ENCODE data around the gene C3AR1.
"Not testable (repeated sequence)": the region's sequence is repeated elsewhere in the genome, so short reads cannot be mapped to it uniquely, and the experiment has no call there.

The C3AR1 gene

DNA sequence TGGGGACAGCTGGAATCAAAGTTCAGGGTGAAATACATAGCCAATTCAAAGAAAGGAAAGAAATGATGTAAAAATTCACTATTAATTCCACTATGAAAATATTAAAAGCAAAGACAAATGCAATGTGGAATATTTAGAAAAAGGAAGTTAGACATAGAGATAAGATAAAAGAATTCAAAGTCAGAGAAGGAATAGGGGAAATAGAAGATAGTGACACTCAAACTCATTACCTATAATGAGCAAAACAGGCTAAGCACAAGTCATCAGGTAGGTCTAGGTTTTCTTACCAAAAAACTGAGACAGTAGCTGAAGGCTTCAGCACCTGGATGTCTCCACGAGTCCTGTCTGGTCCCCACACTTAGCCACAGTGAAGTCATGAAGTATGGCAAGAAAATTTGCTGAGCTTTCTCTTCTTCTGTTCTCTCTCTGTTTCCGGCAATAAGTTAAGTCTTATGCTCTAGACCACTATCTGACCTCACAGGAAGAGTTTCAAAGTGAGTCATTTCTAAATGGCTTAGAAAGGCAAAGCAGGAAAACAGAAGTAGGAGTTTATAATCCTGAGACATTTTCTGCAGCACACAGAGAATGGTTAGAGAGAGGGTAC is at the start of gene C3AR1:
Gene C3AR1, minus strand, starts transcription at position 369 of the 604 bp plus-strand sequence. CDS start 6,174 bp downstream, outside the sequence.
- DNase-seq, result peak; percentile 92

DNA sequence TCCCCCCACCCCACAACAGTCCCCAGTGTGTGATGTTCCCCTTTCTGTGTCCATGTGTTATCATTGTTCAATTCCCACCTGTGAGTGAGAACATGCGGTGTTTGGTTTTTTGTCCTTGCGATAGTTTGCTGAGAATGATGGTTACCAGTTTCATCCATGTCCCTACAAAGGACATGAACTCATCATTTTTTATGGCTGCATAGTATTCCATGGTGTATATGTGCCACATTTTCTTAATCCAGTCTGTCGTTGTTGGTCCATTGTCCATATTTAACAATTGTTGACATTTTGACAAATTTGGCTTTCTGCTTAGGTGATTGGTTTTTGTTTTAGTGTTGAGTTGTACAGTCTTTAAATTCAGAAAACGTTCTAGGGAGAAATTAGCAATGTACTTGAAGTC is 47.0 kb upstream of the C3AR1 start:
- not testable (repeated sequence) for DNase-seq

DNA sequence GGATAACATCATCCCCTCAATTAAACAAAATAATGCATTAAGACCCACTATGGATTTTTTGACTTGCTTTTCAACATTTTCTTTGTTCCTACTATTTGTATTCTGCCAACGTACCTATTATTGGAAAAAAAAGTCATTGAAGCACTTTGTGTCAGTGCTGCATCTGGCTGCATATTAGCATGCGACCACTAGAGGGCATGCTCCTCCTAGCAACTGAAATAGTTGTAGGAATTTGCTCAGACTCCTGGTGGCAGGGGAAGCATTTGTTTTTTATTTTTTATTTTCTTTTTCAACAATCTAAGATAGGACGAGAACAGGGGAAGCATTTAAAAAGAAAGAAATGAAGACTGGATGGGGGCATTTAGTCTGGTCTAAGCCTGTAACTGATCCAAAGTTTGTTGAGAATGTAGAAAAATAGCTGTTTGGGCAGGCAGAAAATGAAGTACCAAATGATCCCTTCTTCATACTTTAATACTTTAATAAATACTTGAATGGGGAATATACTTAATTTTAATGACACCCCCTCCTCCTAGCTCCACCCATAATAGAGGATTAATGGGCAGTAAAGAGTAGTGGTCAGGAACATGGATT is 42.7 kb upstream of the C3AR1 start:
- DNase-seq, result peak; percentile 18

- no peak for DNase-seq
Measured at GRCh38 chr12:8099235-8099634, 33.1 kb upstream of the C3AR1 start.

DNA sequence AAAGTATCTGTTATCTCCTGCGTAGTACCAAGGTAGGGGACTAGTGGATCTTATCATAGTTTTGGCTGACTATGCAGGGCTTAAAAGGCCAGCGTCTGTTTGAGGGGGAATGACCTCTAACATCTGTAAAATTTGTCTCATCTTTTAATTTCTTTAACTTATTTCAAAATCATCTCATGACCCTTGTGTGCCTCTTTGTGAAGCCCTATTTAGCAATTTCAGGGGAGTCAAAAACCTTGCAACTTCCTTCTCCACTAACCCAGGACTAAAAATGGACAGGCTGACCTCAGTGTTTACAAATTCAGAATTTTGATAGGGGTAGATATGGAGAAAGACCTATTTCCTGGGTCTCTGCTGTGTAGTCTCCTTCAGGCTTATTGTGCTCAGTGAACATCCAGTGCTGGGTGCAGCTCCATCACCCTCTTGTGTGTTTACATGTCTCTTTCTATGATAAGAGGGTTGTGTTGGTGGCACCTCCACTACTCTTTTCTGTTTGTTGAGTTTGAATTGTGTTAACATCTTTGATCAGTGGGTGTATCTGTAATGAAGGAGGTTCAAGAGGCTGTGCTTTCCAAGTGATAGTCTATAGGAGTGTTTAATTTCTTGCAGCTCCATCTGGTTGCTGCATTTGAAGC is 30.2 kb upstream of the C3AR1 start:
- DNase-seq, result peak; percentile 11

DNA sequence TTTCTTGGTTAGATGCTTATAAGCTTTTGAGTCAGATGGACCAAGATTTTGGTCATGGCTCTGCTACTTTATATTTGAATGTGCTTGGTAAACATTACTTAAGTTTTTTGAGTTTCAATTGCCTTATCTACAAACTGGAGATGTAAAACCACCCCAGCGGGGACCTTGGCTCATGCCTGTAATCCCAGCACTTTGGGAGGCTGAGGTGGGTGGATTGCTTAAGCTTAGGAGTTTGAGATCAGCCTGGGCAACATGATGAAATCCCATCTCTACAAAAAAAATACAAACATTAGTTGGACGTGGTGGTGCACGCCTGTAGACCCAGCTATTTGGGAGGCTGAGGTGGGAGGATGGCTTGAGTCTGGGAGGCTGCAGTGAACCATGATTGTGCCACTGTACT is 27.1 kb upstream of the C3AR1 start:
- no peak for DNase-seq

DNA sequence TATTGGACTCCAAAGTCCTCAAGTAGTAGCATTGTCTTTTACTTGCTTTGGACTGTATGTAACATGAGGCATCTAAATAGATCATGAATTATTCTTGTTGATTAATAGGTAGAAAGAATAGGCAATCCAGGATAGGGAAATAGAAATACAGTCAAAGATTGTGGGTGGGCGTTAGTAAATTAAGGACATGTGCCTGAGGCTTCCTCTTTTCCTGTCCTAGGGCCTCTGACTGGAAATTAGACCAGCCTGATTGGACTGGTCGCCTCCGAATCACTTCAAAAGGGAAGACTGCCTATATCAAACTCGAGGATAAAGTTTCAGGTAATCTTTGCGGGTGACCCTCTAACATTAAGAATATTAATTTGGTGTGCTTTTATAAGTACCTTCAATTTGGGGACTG is 23.6 kb upstream of the C3AR1 start:
- DNase-seq, result no peak

- not testable (repeated sequence) for DNase-seq
Measured at GRCh38 chr12:8089277-8089676, 23.1 kb upstream of the C3AR1 start.

DNA sequence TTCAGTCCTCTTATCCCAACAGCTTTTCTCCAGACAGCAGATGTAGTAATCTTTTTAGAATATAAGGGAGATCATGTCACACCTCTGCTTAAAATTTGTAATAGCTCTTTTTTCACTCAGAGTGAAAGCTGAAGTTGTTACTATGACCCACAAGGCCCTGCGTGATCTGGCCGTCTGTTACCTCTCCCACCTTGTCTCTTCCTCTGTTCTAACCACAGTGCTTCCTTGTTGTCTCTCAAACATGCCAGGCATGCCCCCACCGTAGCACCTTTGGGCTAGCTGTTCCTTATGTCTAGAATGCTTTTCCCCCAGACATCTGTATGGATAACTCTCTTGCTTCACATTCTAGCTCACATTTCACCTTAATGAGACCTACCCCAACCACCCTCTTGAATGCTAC is 22.4 kb upstream of the C3AR1 start:
- no peak for DNase-seq

- no peak for DNase-seq
Measured at GRCh38 chr12:8087666-8088065, 21.5 kb upstream of the C3AR1 start.

DNA sequence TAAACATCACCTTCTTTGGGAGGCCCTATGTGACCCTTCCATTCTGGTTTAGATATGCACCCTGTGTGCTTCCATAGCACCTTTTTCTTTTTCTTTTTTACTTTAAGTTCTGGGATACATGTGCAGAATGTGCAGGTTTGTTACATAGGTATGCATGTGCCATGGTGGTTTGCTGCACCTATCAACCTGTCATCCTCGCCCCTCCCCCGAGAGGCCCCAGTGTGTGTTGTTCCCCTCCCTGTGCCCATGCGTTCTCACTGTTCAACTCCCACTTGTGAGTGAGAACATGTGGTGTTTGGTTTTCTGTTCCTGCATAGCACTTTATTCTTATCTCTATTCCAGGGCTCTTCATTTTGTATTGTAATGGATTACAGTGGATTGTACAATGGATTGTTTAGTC is 18.2 kb upstream of the C3AR1 start:
- DNase-seq, result not testable (repeated sequence)

GRCh38 chr12:8082808-8083100 is 16.6 kb upstream of the C3AR1 start:
- no peak for DNase-seq

- no peak for DNase-seq
Measured at GRCh38 chr12:8081251-8081920, 15.2 kb upstream of the C3AR1 start.

DNA sequence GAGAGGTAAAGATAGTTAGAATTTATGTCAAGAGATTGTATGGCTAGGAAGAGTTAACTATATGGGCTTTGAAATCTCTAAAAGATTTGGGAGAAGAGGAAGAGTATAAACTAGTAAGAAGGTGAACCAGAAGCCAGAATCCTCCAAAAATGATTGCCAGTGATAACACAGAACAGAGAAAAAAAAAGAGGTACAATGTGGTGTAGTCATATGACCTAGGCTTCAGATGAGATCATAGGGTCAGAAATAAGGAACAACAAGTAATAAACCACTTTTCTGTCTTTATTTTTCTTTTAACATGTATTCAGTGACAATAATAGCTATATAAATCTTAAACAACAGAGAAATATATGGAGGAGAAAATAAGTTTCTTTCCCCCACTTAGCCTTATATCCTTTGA is 14.0 kb upstream of the C3AR1 start:
- DNase-seq, result peak; percentile 58

DNA sequence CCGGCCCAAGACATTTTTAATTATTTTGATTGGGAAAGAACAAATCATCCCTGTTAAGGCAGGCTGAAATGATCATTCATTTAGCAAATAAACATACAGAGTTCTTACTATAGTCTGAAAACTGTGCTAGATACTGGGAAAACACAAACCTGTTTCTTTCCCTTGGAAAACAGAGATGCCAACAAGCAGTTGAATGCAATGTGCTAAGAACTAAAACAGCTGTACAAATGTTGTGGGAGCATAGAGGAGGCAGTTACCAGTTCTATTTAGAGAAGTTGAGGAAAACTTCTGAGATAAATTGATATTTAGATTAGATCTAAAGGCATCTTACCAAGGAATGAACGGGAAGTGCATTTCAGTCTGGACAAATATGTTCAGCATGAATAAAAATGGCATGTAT is 12.8 kb upstream of the C3AR1 start:
- no peak for DNase-seq

- peak; percentile 48 for DNase-seq
Measured at GRCh38 chr12:8078398-8078797, 12.2 kb upstream of the C3AR1 start.

- DNase-seq, result no peak
Measured at GRCh38 chr12:8077207-8077606, 11.0 kb upstream of the C3AR1 start.

GRCh38 chr12:8076366-8076765 is 10.2 kb upstream of the C3AR1 start:
- no peak for DNase-seq

DNA sequence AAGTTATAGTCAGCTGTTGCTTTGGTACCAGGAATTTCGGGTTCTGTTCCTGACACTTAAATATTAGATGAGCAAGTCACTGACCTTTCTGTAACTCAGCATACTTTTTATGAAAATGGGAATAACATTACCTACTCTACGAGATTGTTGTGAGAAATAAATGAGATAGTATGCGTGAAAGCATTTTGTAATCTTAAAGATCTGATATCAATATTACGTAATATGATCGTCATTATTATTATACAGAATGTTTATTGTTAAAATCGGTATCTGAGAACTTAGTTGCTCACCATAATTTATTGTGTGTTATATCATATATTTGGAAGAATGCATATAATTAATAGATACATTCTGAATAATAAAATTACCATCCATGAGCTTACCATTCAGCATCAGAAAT is 9.8 kb upstream of the C3AR1 start:
- DNase-seq, result no peak

GRCh38 chr12:8071820-8072219 is 5.7 kb upstream of the C3AR1 start:
- DNase-seq, result not testable (repeated sequence)

- DNase-seq, result peak; percentile 15
Measured at GRCh38 chr12:8069582-8069981, 3.4 kb upstream of the C3AR1 start.

DNA sequence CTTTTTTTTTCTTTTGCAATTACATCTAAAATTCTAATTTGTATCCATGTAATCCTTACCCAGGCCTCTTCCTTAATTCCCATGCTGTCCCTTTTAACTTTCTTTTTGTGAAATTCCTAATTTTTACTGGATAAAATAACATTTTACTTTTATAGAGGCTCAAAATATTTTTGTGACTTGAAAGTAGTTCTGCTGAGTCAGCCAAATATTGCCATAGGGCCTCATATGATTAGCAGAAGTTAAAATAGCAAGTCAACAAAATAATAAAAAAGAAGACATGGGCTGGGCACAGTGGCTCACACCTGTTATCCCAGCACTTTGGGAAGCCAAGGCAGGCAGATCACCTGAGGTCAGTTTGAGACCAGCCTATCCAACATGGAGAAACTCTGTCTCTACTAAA is 2.0 kb downstream of the C3AR1 start:
- no peak for DNase-seq

DNA sequence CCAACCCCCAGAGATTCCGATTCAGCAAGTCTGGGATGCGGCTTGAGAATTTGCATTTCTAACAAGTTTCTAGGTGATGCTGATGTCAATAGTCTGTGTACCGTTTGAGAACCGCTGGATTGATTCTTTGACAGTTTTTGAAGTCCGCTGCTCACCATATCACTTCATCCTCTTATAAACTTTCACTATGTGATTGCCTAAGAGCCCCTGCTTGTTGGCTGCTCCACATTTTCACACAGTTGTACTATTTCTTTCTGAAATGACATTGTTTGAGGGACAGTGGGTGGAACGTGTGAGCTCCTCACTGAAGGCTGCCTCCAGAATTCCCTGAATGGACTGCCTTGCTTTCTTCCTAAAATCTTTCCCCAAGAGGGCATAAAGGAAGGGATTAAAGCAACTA is 7.7 kb downstream of the C3AR1 start:
- no peak for DNase-seq

DNA sequence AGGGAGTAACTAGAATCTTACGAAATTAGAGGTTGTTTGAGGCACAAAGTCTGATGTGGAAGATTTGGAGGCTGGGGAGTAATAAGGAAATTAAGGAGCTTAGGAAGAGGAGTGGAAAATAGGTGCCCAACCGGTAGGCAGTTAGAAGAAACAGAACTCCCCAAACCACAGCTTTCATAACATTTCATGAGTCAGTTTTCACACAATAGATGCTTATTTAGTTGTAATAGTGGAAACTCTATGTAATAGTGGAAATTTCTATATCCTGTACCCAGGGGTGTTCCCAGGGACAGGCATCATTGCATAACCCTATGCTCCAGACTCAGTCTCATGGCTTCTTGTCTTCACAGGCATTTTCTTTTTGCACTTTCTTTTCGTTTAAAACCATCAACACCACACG is 8.3 kb downstream of the C3AR1 start:
- peak; percentile 99 for DNase-seq
